HG03521 (cell line): Measurements from ENCODE around the gene TASP1.
A peak's percentile ranks its signal among the peaks of the same experiment; 100 is the strongest.

Experiments used
- ATAC-seq: cut with Tn5 transposase; IDR thresholded peaks from one replicate; pipeline ENCODE4 v1.9.1; 2021; ENCODE audit warnings: mild to moderate bottlenecking, moderate library complexity; ENCODE audit not compliant: unreplicated experiment

Gene TASP1

GRCh38 chr20:13574071-13574470 is 64.7 kb downstream of the TASP1 start:
- ATAC-seq, result no peak

GRCh38 chr20:13571662-13572061 is 67.1 kb downstream of the TASP1 start:
- ATAC-seq, result no peak

- ATAC-seq, result no peak
These were observed 71.1 kb downstream of the TASP1 start for GRCh38 chr20:13567663-13568062.

GRCh38 chr20:13563854-13564253 is 74.9 kb downstream of the TASP1 start:
- ATAC-seq, result no peak

- ATAC-seq, result no peak
These were observed 84.0 kb downstream of the TASP1 start for GRCh38 chr20:13554706-13555105.

DNA sequence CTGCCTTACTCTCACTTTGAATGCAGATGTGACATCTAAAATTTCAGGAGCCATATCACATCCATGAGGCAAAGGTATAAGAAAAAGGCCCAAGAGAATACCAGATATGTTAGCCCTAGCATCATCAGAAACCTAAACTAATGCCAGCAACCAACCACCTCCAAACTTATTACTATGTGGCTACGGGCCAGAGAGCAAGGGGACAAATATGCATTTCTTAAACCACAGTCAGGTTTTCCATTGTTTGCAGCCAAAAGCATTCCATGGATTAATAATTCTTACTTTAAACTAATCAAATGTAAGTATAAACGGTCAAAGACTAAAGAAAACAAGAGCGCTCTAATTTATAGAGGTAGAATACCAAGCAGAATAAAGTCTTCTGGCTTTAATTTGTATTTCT is 84.7 kb downstream of the TASP1 start:
- ATAC-seq, result no peak

DNA sequence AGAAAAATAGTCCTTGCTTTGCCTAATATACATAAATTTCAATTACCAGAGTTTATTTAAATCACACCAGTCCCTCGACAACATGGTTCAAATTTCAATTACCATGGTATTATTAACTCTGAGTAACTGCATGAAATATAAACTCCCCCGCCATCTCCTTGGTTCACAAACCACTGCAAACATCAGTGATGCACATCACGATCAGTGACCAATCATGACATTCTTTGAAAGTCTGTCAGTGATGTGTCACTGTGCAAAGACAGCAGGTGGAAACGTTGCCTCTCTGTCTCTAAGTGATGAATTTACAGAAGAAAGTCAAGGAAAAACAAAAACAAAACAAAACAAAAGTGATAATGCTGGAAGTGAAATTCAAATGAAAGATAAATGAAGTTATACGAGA is 86.7 kb downstream of the TASP1 start:
- ATAC-seq, result no peak

DNA sequence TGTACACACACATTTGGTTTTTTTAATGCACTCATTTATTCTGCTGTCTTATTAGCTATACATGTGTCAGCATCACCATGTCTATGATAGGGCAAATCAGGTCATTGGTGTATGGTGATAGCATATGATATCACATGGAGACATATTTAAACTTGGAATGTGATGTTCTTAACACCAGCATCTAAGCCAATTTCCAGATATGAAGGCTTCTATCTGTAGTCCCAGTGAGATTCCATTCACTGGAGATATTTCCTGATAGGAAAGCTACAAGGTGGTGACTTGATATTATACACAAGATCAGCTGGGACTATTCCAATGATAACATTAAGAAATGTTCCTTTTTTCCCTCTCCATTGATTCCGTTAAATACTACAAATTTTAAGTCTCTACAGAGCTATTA is 89.3 kb downstream of the TASP1 start:
- ATAC-seq, result no peak

DNA sequence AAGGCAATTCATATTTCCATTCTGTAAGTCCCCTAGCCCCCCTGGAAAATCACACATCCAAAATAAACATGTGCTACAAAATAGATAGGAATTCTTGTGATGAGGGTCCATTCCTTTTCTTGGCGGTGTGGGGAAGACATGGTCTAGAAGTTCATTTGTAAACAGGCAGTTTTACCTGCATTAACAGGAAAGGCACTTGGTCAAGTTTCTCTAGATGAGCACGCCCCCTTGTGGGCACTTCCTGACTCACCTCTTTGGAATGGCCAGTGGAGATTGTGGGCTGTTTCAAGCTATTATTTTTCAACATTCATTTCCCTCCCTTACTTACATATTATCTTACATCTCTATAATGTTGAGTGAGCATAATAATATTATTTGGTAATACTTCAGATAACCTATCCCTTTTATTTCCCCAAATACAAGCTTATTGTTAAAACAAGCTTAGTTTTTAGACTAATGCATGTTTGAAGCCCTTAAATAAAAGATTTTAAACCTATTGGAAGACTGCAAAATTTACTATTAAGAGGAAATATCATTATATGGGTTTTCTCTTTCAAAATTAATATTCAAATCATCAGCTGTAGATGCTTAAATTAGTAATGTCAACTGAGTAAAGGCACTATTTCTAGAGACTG is 92.1 kb downstream of the TASP1 start:
- ATAC-seq, result peak; percentile 79

GRCh38 chr20:13545790-13546189 is 92.9 kb downstream of the TASP1 start:
- no peak for ATAC-seq

GRCh38 chr20:13543783-13544182 is 94.9 kb downstream of the TASP1 start:
- no peak for ATAC-seq

- ATAC-seq, result no peak
These were observed 103.1 kb downstream of the TASP1 start for GRCh38 chr20:13535627-13536026.

DNA sequence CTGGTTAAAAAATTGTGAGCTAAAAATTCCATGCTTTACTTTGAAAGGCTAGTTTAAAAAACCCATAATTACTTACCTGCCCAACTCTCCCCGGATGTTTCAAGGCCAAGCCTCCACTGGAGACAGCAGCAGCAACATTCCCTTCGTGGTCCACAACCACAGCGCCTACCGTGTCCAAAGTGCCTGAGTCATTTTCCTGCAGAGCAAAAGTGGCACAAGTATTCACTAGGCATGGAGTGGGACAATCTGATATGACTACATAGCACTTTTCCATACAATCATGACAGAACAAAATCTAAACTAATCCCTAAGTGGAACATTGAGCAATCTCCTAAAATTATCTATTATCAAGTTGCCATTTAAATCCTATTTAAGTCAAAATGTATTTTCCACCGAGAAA is 104.8 kb downstream of the TASP1 start:
- no peak for ATAC-seq

GRCh38 chr20:13530146-13530545 is 108.6 kb downstream of the TASP1 start:
- ATAC-seq, result no peak

DNA sequence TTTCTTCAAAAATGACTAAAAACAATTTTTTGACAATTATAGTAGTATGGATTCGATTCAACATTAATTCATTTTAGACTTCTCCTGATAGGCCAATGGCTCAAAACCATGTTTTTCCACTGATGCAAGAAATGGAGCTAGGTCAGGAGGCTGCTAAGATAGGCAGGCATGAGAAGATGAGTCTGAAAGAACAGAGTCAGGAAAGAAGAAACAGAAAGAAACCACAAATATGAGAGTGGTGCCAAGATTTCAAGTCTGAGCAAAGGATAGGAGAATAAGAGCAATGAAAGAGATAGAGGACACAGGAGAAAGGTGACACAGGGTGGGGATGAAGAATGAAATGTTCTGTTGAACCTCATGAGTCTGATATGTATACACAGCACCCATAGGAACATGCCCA is 112.2 kb downstream of the TASP1 start:
- ATAC-seq, result no peak

DNA sequence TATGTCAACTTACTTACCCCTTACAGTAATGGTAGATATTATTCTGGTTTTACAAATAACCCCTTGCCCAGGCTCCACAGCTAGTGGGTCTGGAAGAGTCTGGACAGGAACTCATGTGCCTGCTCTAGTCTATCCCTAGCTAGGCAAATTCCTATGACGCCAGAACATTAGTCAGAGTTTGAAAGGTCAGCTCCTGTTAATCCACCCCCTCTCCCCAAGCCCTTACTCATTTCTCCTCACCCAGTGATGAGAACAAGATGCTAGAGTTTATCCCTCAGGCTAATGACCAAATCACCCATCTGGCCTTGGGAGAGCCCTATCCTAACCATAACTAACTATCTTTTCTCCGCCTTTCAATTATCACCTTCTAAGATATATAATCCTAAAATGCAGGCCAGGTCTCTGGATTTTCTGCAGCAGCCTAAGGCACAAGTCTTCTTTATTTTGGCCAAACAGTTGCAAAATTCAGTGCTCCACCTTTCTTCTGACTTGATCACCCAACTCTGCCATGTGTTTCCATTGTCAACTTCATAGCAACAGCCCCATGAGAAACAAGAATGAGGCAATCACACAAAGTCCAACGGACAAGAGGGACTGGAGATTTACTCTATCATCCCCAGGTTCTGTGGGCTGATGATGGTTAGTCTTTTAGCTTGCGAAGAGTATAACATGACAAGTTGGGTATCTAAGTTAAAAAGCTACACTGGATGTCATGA is 113.3 kb downstream of the TASP1 start:
- ATAC-seq, result no peak

GRCh38 chr20:13524339-13524738 is 114.4 kb downstream of the TASP1 start:
- no peak for ATAC-seq

- ATAC-seq, result no peak
These were observed 120.9 kb downstream of the TASP1 start for GRCh38 chr20:13517831-13518230.

DNA sequence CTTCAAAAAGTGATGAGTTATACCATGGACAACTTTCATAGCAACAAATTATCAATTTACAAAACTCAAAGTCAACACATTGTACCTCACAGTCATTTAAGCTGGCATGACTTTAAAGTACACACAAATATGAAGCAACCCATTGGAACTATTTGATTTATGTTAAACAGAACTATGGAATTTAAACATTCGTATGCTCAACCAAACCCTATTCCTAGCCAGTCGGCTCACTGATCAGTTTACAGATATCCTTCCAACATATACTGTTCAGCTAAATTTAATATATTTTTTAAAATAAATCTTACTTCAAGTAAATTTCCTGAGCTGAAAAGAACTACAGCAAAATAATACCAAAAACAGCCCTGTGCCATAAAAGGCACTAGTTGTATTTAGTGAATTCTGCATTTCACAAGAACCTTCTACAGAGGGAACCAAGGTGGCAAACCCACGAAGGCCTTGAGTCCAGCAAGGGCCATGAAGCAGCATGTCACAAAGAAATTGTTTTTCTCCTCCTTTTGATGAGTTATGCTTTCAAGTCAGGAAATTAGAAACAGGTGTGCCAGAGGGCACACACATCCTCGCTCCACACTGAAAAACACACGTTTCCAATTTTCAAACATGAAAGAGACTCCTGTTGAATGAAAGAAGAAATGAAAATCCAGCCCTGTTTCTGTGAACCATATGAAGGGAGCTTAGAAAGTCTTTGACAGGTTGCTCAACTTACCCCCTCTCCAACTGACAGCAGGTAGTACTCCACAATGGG is 122.8 kb downstream of the TASP1 start:
- no peak for ATAC-seq

DNA sequence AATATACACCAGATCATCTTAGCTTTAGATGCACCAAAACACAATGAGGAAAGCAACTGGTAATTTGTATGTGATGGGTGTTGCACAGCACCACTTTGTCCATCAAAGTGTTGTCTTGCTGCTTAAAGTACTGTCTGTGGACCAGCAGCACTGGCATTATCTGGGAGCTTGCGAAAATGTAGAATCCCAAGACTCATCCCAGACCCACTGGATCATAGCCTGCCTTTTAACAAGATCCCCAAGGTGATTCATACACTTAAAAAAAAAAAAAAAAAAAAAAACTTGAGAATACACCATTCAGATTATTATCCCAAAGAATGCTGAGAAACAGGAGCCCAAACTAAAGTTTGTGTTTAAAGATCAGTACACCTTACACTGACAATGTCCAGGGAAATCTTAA is 123.4 kb downstream of the TASP1 start:
- no peak for ATAC-seq

DNA sequence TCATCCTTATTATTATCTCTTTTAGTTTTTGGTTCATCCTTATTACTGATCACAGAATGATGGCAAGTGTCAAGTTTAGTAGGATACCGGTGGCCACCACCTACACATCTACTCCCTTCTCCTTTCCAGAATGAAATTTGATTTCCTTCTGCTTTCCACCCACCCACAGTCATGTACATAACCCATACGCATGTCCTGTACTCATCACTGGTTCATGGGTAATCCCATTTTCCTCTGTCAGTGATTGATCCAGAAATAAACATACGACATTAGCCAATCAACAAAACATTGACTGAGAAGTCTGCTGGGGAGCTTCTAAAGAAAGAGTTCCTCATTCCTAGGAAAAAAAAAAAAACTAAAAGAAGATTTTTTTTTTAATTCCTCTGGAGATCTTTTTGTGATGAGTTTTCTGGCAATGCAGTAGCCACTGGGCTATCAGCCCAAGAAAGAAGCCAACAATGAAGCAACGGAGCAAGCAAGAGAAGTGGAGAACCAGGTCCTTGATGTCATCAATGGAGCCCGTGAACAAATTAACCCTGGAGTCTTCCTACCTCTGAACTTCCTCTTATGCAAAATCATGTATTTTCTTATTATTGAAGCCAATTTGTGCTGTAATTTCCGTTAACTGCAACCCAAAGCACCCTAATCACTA is 127.8 kb downstream of the TASP1 start:
- ATAC-seq, result no peak

DNA sequence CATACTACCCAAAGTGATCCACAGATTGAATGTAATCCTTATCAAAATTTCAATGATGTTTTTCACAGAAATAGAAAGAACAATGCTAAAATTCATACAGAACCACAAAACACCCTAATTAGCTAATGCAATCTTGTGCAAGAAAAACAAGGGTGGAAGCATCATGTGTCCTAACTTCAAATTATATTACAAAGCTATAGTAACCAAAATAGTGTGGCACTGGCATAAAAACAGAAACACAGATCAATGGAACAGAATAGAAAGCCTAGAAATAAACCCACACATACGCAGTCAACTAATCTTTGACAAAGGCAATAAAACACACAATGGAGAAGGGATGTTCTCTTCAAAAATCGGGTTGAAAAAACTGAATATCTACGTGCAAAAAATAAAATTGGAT is 131.1 kb downstream of the TASP1 start:
- ATAC-seq, result no peak
